HepG2 (cell line): ENCODE results near the gene RABGGTA. TPM values are rescaled to one million over a fixed set of nuclear protein-coding genes. Genes with fewer than 3 reads are reported as not detected.

Experiments
- ATAC-seq: fragments of 200-7000 bp; cut with Tn5 transposase; 3 replicates; pipeline ENCODE4 v1.9.1; 2020; ENCODE audit warnings: mild to moderate bottlenecking, moderate library complexity
- BruUV-seq: library from RNA; stranded (reverse); fragments of 400-500 nt; replicated peaks from 2 replicates; lab custom pipeline; 2021; lab: Mats Ljungman, UMichigan
- CTCF ChIA-PET: fragments of 300-600 bp; formaldehyde crosslinking; extraction: SDS; loops from one replicate; lab custom pipeline; 2021; ENCODE audit warnings: low total read pairs, inconsistent platforms, low intra/inter-chr PET ratio; lab: Yijun Ruan, JAX
- POLR2A ChIA-PET: fragments of 350-600 bp; sonication (Branson Sonifier 250); formaldehyde crosslinking; loops from one replicate; lab custom pipeline; 2020; ENCODE audit warnings: antibody characterized with exemption, inconsistent platforms; lab: Yijun Ruan, JAX
- DNase-seq: peaks from one replicate; pipeline ENCODE4 v3.0.0-alpha.2; 2015; ENCODE audit warnings: low spot score
- FAIRE-seq: peaks from 3 replicates; lab custom pipeline; 2011; peaks lifted over from hg19 to GRCh38; lab: Jason Lieb, UNC
- H2AFZ ChIP-seq: one replicate; pipeline ENCODE4 v1.6.1; 2011; ENCODE audit warnings: low read length, inconsistent platforms
- H3K27ac ChIP-seq: fragments of 300-600 bp; 3 replicates; pipeline ENCODE4 v1.8.0; 2011; ENCODE audit warnings: mixed run types, mild to moderate bottlenecking, mixed read lengths, low read length, inconsistent platforms; ENCODE audit not compliant: insufficient read depth; ENCODE audit errors: extremely low read length
- H3K27me3 ChIP-seq, 2 experiments: fragments of 200-600 bp in 1 of 2; 2 replicates in 1 of 2; 3 replicates in 1 of 2; pipeline versions ENCODE4 v1.6.0 to v1.8.0; 2011; ENCODE audit warnings: low read length in 2 of 2, mild to moderate bottlenecking in 2 of 2, moderate library complexity in 2 of 2, inconsistent platforms in 1 of 2; ENCODE audit not compliant: insufficient read depth in 2 of 2, control insufficient read depth in 1 of 2
- H3K36me3 ChIP-seq, 2 experiments: fragments of 200-600 bp in 1 of 2; replicated peaks in 1 of 2; 2 replicates in 1 of 2; 3 replicates in 1 of 2; pipeline versions ENCODE4 v1.5.1 to v1.8.0; 2011; ENCODE audit warnings: low read length in 2 of 2, inconsistent platforms in 1 of 2; ENCODE audit not compliant: insufficient read depth in 2 of 2, control insufficient read depth in 1 of 2
- H3K4me1 ChIP-seq: 2 replicates; pipeline ENCODE4 v1.5.1; 2012; ENCODE audit warnings: low read length, inconsistent platforms; ENCODE audit not compliant: insufficient read depth
- H3K4me2 ChIP-seq: 2 replicates; pipeline ENCODE4 v1.6.0; 2011; ENCODE audit warnings: low read depth, low read length, inconsistent platforms
- H3K4me3 ChIP-seq, 3 experiments: fragments of 200-600 bp in 1 of 3; sonication (generic), shearing (Covaris generic) in 1 of 3; replicated peaks in 1 of 3; 2 replicates each; pipeline ENCODE4 v1.5.1; 2011 to 2016; ENCODE audit warnings: low read length in 3 of 3, inconsistent platforms in 2 of 3, low read depth in 2 of 3, mild to moderate bottlenecking in 2 of 3, control low read depth in 1 of 3, mixed read lengths in 1 of 3; ENCODE audit not compliant: insufficient read depth in 1 of 3
- H3K79me2 ChIP-seq: one replicate; pipeline ENCODE4 v1.6.1; 2011; ENCODE audit warnings: low read length, inconsistent platforms; ENCODE audit not compliant: insufficient read depth
- H3K9ac ChIP-seq: 2 replicates; pipeline ENCODE4 v1.6.0; 2011; ENCODE audit warnings: mild to moderate bottlenecking, low read depth, low read length, inconsistent platforms; ENCODE audit not compliant: insufficient read depth
- H3K9me3 ChIP-seq: 2 replicates; pipeline ENCODE4 v1.5.1; 2012; ENCODE audit warnings: mild to moderate bottlenecking, low read length
- H4K20me1 ChIP-seq: 2 replicates; pipeline ENCODE4 v1.6.0; 2011; ENCODE audit warnings: inconsistent platforms, mild to moderate bottlenecking, low read length, moderate library complexity; ENCODE audit not compliant: insufficient read depth
- JUNB ChIP-seq: sonication (generic); formaldehyde crosslinking; IDR thresholded peaks from 2 replicates; pipeline ENCODE4 v1.8.0; 2022; ENCODE audit warnings: missing genetic modification reagents, mild to moderate bottlenecking, borderline replicate concordance
- PAF1 ChIP-seq: IDR thresholded peaks from 2 replicates; pipeline ENCODE4 v1.6.1; 2016; ENCODE audit warnings: missing genetic modification reagents, missing compliant biosample characterization
- ZNF292 ChIP-seq: sonication (generic); formaldehyde crosslinking; IDR thresholded peaks from 2 replicates; pipeline ENCODE4 v1.8.1; 2022; ENCODE audit warnings: mild to moderate bottlenecking, low read depth, missing genetic modification reagents, borderline replicate concordance
- ZNF296 ChIP-seq: sonication (generic); formaldehyde crosslinking; conservative IDR thresholded peaks from 2 replicates; pipeline ENCODE4 v1.5.0; 2020; ENCODE audit warnings: mild to moderate bottlenecking, missing genetic modification reagents
- ZNF672 ChIP-seq: sonication (generic); formaldehyde crosslinking; IDR thresholded peaks from 2 replicates; pipeline ENCODE4 v1.8.1; 2022; ENCODE audit warnings: missing genetic modification reagents
- ZNF747 ChIP-seq: sonication (generic); formaldehyde crosslinking; IDR thresholded peaks from 2 replicates; pipeline ENCODE4 v1.8.1; 2023; ENCODE audit warnings: missing genetic modification reagents, mild to moderate bottlenecking, borderline replicate concordance
- WGBS: methylation state at CpG from one replicate; pipeline ENCODE4 v1.1.6; 2017; ENCODE audit warnings: low lambda C conversion rate; 5-methylcytosine and 5-hydroxymethylcytosine counted together
- in situ Hi-C: cut with HindIII; loops from 2 replicates; pipeline ENCODE4 v1.10.0; 2017; ENCODE audit warnings: low pct_unique_long_range_greater_than_20kb; ENCODE audit not compliant: extremely low pct_ligation_motif_present
- intact Hi-C: fragments of 100-400 bp; cut with micrococcal nuclease; formaldehyde crosslinking; loops from one replicate; pipeline ENCODE4 v1.10.0; 2022; ENCODE audit not compliant: unreplicated experiment
- polyA plus RNA-seq, 8 experiments: library from polyadenylated mRNA; depleted of rRNA in 3 of 8; stranded (reverse) in 7 of 8; unstranded in 1 of 8; fragments of >200 nt; fragmentation: Illumina TruSeq in 4 of 8; extraction: Trizol in 4 of 8; gene quantifications; 2 replicates each; pipeline versions ENCODE4 v1.2.1 to v1.2.3, GENCODE V29; 2011 to 2016; ENCODE audit warnings: low read depth in 4 of 8, missing spikeins in 1 of 8, mixed read lengths in 1 of 8; ENCODE audit not compliant: insufficient read depth in 1 of 8
- total RNA-seq, 5 experiments: library from RNA; depleted of rRNA; stranded (reverse); fragments of >200 nt; fragmentation: Illumina TruSeq; extraction: Trizol; gene quantifications; 2 replicates each; pipeline ENCODE4 v1.2.3, GENCODE V29; 2016; ENCODE audit warnings: low read depth in 1 of 5
- TF ChIP-seq, protein P1 (sequence below): sonication (generic); formaldehyde crosslinking; IDR thresholded peaks from 2 replicates; pipeline ENCODE4 v1.8.1; 2023; ENCODE audit warnings: mild to moderate bottlenecking, inconsistent platforms, moderate library complexity, missing genetic modification reagents, borderline replicate concordance
- TF ChIP-seq, protein P2 (sequence below): IDR thresholded peaks from 2 replicates; pipeline ENCODE4 v1.6.1; 2016; ENCODE audit warnings: missing biosample characterization, missing genetic modification reagents, low read depth
- TF ChIP-seq, protein P3 (sequence below): sonication (generic); formaldehyde crosslinking; IDR thresholded peaks from 2 replicates; pipeline ENCODE4 v1.5.0; 2020; ENCODE audit warnings: missing genetic modification reagents, mild to moderate bottlenecking, borderline replicate concordance
- TF ChIP-seq, protein P4 (sequence below): sonication (generic); formaldehyde crosslinking; IDR thresholded peaks from 2 replicates; pipeline ENCODE4 v1.5.1; 2020; ENCODE audit warnings: mild to moderate bottlenecking, missing genetic modification reagents, borderline replicate concordance
- TF ChIP-seq, protein P5 (sequence below): sonication (generic); formaldehyde crosslinking; IDR thresholded peaks from 2 replicates; pipeline ENCODE4 v1.5.1; 2020; ENCODE audit warnings: mild to moderate bottlenecking, missing genetic modification reagents, moderate library complexity

Gene RABGGTA
- total and polyA plus RNA-seq, 2 of the 13 experiments (the other 11 are each of a cell fraction or from before 2014, with no cell fraction given): 57.9 to 90.8 TPM

DNA sequence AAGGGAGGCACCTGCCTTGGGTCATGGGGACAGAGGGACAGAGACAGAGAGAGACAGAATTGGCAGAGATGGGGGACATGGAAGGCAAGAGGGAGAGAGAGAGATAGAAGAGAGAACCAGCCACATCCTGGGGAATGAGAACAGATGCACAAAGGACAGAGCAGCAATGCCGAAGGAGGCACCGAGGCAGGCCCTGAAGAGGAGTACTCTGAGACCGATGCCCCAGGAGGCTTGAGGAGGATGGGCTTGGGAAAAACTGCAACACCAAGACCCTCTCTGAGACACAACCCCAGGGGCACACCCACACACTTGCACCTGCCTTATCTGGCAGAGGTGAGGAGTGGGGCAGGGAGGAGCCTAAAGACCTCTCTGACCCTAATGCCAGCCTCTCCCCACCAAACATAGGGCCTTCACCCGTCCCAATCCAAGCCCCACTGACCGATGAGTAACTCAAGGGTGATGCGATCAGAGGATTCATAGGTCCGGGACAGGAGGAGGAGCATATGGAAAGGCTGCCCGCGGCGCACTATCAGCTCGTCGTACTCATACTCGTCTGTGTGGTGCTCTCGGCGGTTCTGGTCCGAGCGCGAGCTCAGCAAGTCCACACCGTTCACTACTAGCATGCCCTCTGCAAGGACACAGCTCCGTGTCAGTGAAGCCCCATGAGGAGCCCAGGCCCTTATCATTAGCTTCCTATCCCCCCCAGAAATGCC, 10.0 kb downstream of the RABGGTA start (continued):
- TF ChIP-seq JUNB (CRISPR knock-in tag): no peak
- TF ChIP-seq, protein P1, sequence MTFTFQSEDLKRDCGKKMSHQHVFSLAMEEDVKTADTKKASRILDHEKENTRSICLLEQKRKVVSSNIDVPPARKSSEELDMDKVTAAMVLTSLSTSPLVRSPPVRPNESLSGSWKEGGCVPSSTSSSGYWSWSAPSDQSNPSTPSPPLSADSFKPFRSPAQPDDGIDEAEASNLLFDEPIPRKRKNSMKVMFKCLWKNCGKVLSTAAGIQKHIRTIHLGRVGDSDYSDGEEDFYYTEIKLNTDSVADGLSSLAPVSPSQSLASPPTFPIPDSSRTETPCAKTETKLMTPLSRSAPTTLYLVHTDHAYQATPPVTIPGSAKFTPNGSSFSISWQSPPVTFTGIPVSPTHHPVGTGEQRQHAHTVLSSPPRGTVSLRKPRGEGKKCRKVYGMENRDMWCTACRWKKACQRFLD: 0 out of 2 replicates have a peak, but pooled peaks have one; percentile 19
- TF ChIP-seq, protein P2, sequence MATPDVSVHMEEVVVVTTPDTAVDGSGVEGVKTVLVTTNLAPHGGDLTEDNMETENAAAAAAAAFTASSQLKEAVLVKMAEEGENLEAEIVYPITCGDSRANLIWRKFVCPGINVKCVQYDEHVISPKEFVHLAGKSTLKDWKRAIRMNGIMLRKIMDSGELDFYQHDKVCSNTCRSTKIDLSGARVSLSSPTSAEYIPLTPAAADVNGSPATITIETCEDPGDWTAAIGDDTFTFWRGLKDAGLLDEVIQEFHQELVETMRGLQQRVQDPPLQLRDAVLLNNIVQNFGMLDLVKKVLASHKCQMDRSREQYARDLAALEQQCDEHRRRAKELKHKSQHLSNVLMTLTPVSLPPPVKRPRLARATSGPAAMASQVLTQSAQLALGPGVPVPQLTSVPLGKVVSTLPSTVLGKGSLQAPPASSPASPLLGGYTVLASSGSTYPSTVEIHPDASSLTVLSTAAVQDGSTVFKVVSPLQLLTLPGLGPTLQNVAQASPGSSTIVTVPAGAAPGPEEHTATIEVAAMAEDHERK: no peak

DNA sequence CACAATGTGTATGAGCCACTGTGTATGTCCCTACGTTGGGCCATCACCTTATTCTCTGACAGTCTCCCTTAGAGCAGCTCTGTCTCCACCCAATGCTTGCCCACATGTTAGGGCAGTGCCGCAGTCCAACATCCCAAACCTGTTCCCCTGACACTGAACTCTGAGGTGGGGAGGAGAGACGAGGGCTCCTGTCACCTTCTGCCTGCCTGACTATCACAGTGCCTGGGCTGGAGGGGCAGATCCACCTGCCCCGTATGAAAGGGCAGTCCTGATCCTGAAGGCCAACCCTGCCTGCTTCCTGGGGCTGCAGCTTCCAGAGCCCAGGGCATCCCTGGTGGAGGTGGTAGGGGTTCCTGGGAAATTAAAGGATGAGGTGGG, 10.6 kb downstream of the RABGGTA start:
- POLR2A ChIA-PET: interaction anchor here (2.1 to 16.5 kb wide), 3 partner anchors 8 to 20 kb away, joined by 8 to 435 read pairs (median 254); partner anchors contain the start of genes RABGGTA and TINF2
- H3K4me3 ChIP-seq: no peak overlapping the region
- H3K9me3 ChIP-seq: no peaks in the 10 kb centered on the region
- no peaks in the 10 kb centered on the region for H3K27me3 ChIP-seq
- H2AFZ ChIP-seq: no peak overlapping the region
- H3K36me3 ChIP-seq: peaks cover 0 to 7% of the 10 kb centered on the region in 2 experiments; a peak in 1 of 5 replicates
- FAIRE-seq: no peak
- peaks cover 27% of the 10 kb centered on the region for H3K4me1 ChIP-seq
- H3K27ac ChIP-seq: no peak overlapping the region
- in situ Hi-C loops (no loop called here), intact Hi-C loops (no loop called here)
- H3K4me2 ChIP-seq: 0 out of 2 replicates have a peak overlapping the region, but pooled peaks have one; percentile 16
- peak; percentile 16 for ATAC-seq
- no peak for DNase-seq
- H4K20me1 ChIP-seq: no peaks in the 10 kb centered on the region
- BruUV-seq: no TSS peak
- WGBS: 82% methylated on average over 4 of the region's 4 CpGs
- CTCF ChIA-PET: no interaction called here
- no peaks in the 10 kb centered on the region for H3K79me2 ChIP-seq
- H3K9ac ChIP-seq: no peak overlapping the region
- TF ChIP-seq, protein P3, sequence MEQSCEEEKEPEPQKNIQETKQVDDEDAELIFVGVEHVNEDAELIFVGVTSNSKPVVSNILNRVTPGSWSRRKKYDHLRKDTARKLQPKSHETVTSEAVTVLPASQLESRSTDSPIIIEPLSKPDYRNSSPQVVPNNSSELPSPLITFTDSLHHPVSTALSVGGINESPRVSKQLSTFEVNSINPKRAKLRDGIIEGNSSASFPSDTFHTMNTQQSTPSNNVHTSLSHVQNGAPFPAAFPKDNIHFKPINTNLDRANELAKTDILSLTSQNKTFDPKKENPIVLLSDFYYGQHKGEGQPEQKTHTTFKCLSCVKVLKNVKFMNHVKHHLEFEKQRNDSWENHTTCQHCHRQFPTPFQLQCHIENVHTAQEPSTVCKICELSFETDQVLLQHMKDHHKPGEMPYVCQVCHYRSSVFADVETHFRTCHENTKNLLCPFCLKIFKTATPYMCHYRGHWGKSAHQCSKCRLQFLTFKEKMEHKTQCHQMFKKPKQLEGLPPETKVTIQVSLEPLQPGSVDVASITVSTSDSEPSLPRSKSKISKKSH (CRISPR knock-in tag): 0 out of 2 replicates have a peak, but pooled peaks have one; percentile 10
- TF ChIP-seq, protein P4, sequence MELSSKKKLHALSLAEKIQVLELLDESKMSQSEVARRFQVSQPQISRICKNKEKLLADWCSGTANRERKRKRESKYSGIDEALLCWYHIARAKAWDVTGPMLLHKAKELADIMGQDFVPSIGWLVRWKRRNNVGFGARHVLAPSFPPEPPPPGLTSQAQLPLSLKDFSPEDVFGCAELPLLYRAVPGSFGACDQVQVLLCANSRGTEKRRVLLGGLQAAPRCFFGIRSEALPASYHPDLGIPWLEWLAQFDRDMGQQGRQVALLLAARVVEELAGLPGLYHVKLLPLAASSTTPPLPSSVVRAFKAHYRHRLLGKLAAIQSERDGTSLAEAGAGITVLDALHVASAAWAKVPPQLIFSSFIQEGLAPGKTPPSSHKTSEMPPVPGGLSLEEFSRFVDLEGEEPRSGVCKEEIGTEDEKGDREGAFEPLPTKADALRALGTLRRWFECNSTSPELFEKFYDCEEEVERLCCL: 0 out of 2 replicates have a peak, but pooled peaks have one; percentile 32
- TF ChIP-seq PAF1 (CRISPR knock-in tag): no peak
- no peak for TF ChIP-seq ZNF747 (CRISPR knock-in tag)
- TF ChIP-seq, protein P5, sequence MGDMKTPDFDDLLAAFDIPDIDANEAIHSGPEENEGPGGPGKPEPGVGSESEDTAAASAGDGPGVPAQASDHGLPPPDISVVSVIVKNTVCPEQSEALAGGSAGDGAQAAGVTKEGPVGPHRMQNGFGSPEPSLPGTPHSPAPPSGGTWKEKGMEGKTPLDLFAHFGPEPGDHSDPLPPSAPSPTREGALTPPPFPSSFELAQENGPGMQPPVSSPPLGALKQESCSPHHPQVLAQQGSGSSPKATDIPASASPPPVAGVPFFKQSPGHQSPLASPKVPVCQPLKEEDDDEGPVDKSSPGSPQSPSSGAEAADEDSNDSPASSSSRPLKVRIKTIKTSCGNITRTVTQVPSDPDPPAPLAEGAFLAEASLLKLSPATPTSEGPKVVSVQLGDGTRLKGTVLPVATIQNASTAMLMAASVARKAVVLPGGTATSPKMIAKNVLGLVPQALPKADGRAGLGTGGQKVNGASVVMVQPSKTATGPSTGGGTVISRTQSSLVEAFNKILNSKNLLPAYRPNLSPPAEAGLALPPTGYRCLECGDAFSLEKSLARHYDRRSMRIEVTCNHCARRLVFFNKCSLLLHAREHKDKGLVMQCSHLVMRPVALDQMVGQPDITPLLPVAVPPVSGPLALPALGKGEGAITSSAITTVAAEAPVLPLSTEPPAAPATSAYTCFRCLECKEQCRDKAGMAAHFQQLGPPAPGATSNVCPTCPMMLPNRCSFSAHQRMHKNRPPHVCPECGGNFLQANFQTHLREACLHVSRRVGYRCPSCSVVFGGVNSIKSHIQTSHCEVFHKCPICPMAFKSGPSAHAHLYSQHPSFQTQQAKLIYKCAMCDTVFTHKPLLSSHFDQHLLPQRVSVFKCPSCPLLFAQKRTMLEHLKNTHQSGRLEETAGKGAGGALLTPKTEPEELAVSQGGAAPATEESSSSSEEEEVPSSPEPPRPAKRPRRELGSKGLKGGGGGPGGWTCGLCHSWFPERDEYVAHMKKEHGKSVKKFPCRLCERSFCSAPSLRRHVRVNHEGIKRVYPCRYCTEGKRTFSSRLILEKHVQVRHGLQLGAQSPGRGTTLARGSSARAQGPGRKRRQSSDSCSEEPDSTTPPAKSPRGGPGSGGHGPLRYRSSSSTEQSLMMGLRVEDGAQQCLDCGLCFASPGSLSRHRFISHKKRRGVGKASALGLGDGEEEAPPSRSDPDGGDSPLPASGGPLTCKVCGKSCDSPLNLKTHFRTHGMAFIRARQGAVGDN: peak; percentile 9; the same call in 1 of the 2 replicates
- no peak for TF ChIP-seq ZNF296
- no peak for TF ChIP-seq ZNF672 (CRISPR knock-in tag)
- no peak for TF ChIP-seq ZNF292 (CRISPR knock-in tag)
